Measurements from ENCODE around the gene YWHAB.

- TF ChIP-seq CTCF (conservative IDR thresholded peaks at IDR 0.05) (no peak), ZFX (IDR thresholded peaks at IDR 0.05) (no peak)
These were observed 31.1 kb downstream of the YWHAB start for GRCh38 chr20:44916586-44916985.

Measured in C4-2B (cell line).